ENCODE data around the gene FAM120AOS.

DNA sequence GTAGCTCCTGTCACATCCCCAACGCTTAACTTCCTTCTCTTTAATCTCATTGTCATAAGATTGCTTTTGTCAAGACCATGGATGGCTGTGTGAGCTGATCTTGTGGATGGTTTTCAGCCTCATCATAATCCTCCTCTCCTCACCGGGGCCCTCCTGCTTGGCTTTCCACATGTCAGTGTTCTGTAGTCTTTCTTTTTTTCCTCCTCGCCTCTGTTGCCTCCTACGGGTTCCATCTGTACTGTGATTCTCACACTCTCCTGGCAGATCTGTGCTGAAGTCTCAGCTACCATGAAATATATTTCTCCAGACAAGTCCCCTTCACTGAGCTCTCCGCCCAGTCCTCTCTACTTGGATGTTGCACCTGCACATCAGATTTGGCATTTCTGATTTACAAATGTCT, 34.9 kb upstream of the FAM120AOS start:
- TF ChIP-seq, protein P1, sequence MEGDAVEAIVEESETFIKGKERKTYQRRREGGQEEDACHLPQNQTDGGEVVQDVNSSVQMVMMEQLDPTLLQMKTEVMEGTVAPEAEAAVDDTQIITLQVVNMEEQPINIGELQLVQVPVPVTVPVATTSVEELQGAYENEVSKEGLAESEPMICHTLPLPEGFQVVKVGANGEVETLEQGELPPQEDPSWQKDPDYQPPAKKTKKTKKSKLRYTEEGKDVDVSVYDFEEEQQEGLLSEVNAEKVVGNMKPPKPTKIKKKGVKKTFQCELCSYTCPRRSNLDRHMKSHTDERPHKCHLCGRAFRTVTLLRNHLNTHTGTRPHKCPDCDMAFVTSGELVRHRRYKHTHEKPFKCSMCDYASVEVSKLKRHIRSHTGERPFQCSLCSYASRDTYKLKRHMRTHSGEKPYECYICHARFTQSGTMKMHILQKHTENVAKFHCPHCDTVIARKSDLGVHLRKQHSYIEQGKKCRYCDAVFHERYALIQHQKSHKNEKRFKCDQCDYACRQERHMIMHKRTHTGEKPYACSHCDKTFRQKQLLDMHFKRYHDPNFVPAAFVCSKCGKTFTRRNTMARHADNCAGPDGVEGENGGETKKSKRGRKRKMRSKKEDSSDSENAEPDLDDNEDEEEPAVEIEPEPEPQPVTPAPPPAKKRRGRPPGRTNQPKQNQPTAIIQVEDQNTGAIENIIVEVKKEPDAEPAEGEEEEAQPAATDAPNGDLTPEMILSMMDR (IDR thresholded peaks at IDR 0.05; ENCODE audit: low read depth, low read length, poor library complexity, severe bottlenecking) = no peak
- TF ChIP-seq EZH2phosphoT487 (IDR thresholded peaks at IDR 0.05; ENCODE audit: borderline replicate concordance, low read length) = no peak
